Liver (tissue), 9 donors: Measurements from ENCODE around the gene RETSAT. TPM values are rescaled to one million over a fixed set of nuclear protein-coding genes. Genes with fewer than 3 reads are reported as not detected.

Source experiments
- DNase-seq: peaks from one replicate; pipeline ENCODE4 v3.0.0-alpha.2; 2017; ENCODE audit warnings: low spot score
- H3K27ac ChIP-seq, 2 donors: one replicate each; pipeline ENCODE4 v1.7.0; 2013; ENCODE audit warnings: inconsistent platforms in 2 of 2, low read length in 2 of 2, control low read depth in 1 of 2, low read depth in 1 of 2, mild to moderate bottlenecking in 1 of 2
- H3K27me3 ChIP-seq, 4 donors: one replicate each; pipeline versions ENCODE4 v1.6.1 to v1.7.0; 2013; ENCODE audit warnings: low read length in 3 of 4, inconsistent platforms in 1 of 4, mild to moderate bottlenecking in 1 of 4, moderate library complexity in 1 of 4; ENCODE audit not compliant: control insufficient read depth in 4 of 4, insufficient read depth in 4 of 4
- H3K36me3 ChIP-seq, 4 donors: one replicate each; pipeline versions ENCODE4 v1.6.1 to v1.7.0; 2013; ENCODE audit warnings: low read length in 3 of 4, mild to moderate bottlenecking in 3 of 4, low read depth in 1 of 4, moderate library complexity in 1 of 4; ENCODE audit not compliant: control insufficient read depth in 4 of 4, insufficient read depth in 3 of 4
- H3K4me1 ChIP-seq, 4 donors: one replicate each; pipeline versions ENCODE4 v1.6.1 to v1.7.0; 2013; ENCODE audit warnings: low read length in 3 of 4, mild to moderate bottlenecking in 3 of 4, moderate library complexity in 1 of 4; ENCODE audit not compliant: control insufficient read depth in 4 of 4, insufficient read depth in 4 of 4
- H3K4me3 ChIP-seq, 3 donors: one replicate each; pipeline versions ENCODE4 v1.6.1 to v1.7.0; 2013; ENCODE audit warnings: low read length in 3 of 3, control low read depth in 1 of 3, low read depth in 1 of 3, mild to moderate bottlenecking in 1 of 3
- H3K9ac ChIP-seq, 2 donors: one replicate each; pipeline ENCODE4 v1.7.0; 2013; ENCODE audit warnings: low read length in 2 of 2, mild to moderate bottlenecking in 2 of 2, moderate library complexity in 2 of 2, control low read depth in 1 of 2, low read depth in 1 of 2
- H3K9me3 ChIP-seq, 4 donors: one replicate each; pipeline versions ENCODE4 v1.6.1 to v1.7.0; 2013; ENCODE audit warnings: low read length in 3 of 4; ENCODE audit not compliant: control insufficient read depth in 4 of 4
- ATF3 ChIP-seq: IDR thresholded peaks from 2 replicates; pipeline ENCODE4 v1.6.1; 2016; ENCODE audit warnings: antibody characterized with exemption
- CTCF ChIP-seq: fragments of 150-350 bp; IDR thresholded peaks from 2 replicates; pipeline ENCODE4 v1.5.1; 2017; ENCODE audit warnings: improper control_type of control experiment, low read depth, low read length; ENCODE audit not compliant: missing input control
- EGR1 ChIP-seq, 2 donors: IDR thresholded peaks; 2 replicates each; pipeline ENCODE4 v1.6.1; 2016 to 2018; ENCODE audit warnings: antibody characterized with exemption in 2 of 2, low read depth in 2 of 2
- FOXA1 ChIP-seq: IDR thresholded peaks from 2 replicates; pipeline ENCODE4 v1.6.1; 2016; ENCODE audit warnings: antibody characterized with exemption
- GABPA ChIP-seq, 2 donors: IDR thresholded peaks in 1 of 2; conservative IDR thresholded peaks in 1 of 2; 2 replicates each; pipeline ENCODE4 v1.6.1; 2016; ENCODE audit warnings: antibody characterized with exemption in 2 of 2, mild to moderate bottlenecking in 1 of 2, moderate library complexity in 1 of 2
- HNF4A ChIP-seq, 2 donors: conservative IDR thresholded peaks; 2 replicates each; pipeline ENCODE4 v1.6.1; 2016; ENCODE audit warnings: antibody characterized with exemption in 2 of 2, mild to moderate bottlenecking in 2 of 2
- JUND ChIP-seq, 2 donors: IDR thresholded peaks; 2 replicates each; pipeline ENCODE4 v1.6.1; 2016; ENCODE audit warnings: antibody characterized with exemption in 2 of 2
- MAX ChIP-seq: IDR thresholded peaks from 2 replicates; pipeline ENCODE4 v1.6.1; 2016; ENCODE audit warnings: antibody characterized with exemption
- NR2F2 ChIP-seq: IDR thresholded peaks from 2 replicates; pipeline ENCODE4 v1.6.1; 2016; ENCODE audit warnings: antibody characterized with exemption
- RAD21 ChIP-seq, 2 donors: IDR thresholded peaks; 2 replicates each; pipeline ENCODE4 v1.6.1; 2016; ENCODE audit warnings: antibody characterized with exemption in 2 of 2, mild to moderate bottlenecking in 2 of 2
- REST ChIP-seq: IDR thresholded peaks from 2 replicates; pipeline ENCODE4 v1.6.1; 2016; ENCODE audit warnings: antibody characterized with exemption, mild to moderate bottlenecking
- RXRA ChIP-seq, 2 donors: IDR thresholded peaks; 2 replicates each; pipeline ENCODE4 v1.6.1; 2017 to 2018; ENCODE audit warnings: antibody characterized with exemption in 2 of 2, mild to moderate bottlenecking in 1 of 2
- SP1 ChIP-seq: IDR thresholded peaks from 2 replicates; pipeline ENCODE4 v1.6.1; 2018; ENCODE audit warnings: antibody characterized with exemption, mild to moderate bottlenecking
- TAF1 ChIP-seq: conservative IDR thresholded peaks from 2 replicates; pipeline ENCODE4 v1.6.1; 2016; ENCODE audit warnings: antibody characterized with exemption, mild to moderate bottlenecking
- YY1 ChIP-seq: IDR thresholded peaks from 2 replicates; pipeline ENCODE4 v1.6.1; 2016; ENCODE audit warnings: antibody characterized with exemption, mild to moderate bottlenecking
- ZBTB33 ChIP-seq: IDR thresholded peaks from 2 replicates; pipeline ENCODE4 v1.6.1; 2016; ENCODE audit warnings: antibody characterized with exemption
- WGBS: extraction: QIAGEN DNeasy Blood & Tissue Kit; methylation state at CpG from one replicate; pipeline ENCODE4 v1.1.7; 2013; 5-methylcytosine and 5-hydroxymethylcytosine counted together
- polyA plus RNA-seq, 2 donors: library from polyadenylated mRNA; stranded (reverse) in 1 of 2; unstranded in 1 of 2; fragments of 200-250 nt in 1 of 2; fragments of >200 nt in 1 of 2; fragmentation: Nextera tagmentation in 1 of 2; extraction: Ambion mirVana in 1 of 2; gene quantifications; one replicate each; pipeline versions ENCODE4 v1.2.1 to v1.2.3, GENCODE V29; 2013 to 2015
- total RNA-seq, 2 donors: library from RNA; depleted of rRNA; stranded (reverse); fragments of >200 nt; gene quantifications; one replicate each; pipeline ENCODE4 v1.2.3, GENCODE V29; 2014
- donor health status: healthy.
- donor health status: healthy.
- donor health status: healthy.
- donor health status: healthy.
- donor health status: healthy.

The RETSAT gene
- total and polyA plus RNA-seq, 4 donors: 22.8 to 101 (median 70.7) TPM

- no peak for TF ChIP-seq CTCF
- TF ChIP-seq TAF1: no peak
- TF ChIP-seq MAX: no peak
- TF ChIP-seq NR2F2: no peak
- TF ChIP-seq RAD21 (IDR thresholded peaks at IDR 0.05): no peak
- TF ChIP-seq YY1: no peak
- TF ChIP-seq FOXA1: no peak
- no peak for TF ChIP-seq JUND (IDR thresholded peaks at IDR 0.05)
- no peak for TF ChIP-seq ZBTB33
- no peak for TF ChIP-seq REST
- no peak for TF ChIP-seq SP1
- TF ChIP-seq GABPA (IDR thresholded peaks at IDR 0.05 in 1 of 2, conservative IDR thresholded peaks at IDR 0.05 in 1 of 2): no peak
- TF ChIP-seq RXRA (IDR thresholded peaks at IDR 0.05): no peak
- WGBS: 93% methylated on average over 8 of the region's 8 CpGs
- Histone ChIP-seq H3K9me3 (no peaks in the 10 kb centered on the region), H3K4me3 (no peak overlapping the region), H3K4me1 (peaks cover 0 to 4% (median 1%) of the 10 kb centered on the region in 4 donors), H3K27ac (no peak overlapping the region), H3K27me3 (no peaks in the 10 kb centered on the region), H3K9ac (no peak overlapping the region), H3K36me3 (no peaks in the 10 kb centered on the region)
- no peak for DNase-seq
These were observed 47.5 kb upstream of the RETSAT start for GRCh38 chr2:85401844-85402243.

GRCh38 chr2:85401464-85401805, 47.1 kb upstream of the RETSAT start:
- H3K9me3 ChIP-seq: no peaks in the 10 kb centered on the region
- H3K4me1 ChIP-seq: peaks cover 0 to 4% (median 1%) of the 10 kb centered on the region in 4 donors
- 91% methylated on average over 7 of the region's 7 CpGs for WGBS
- no peak overlapping the region for H3K4me3 ChIP-seq
- H3K36me3 ChIP-seq: no peaks in the 10 kb centered on the region
- no peak overlapping the region for H3K9ac ChIP-seq
- H3K27ac ChIP-seq: no peak overlapping the region
- H3K27me3 ChIP-seq: no peaks in the 10 kb centered on the region
- DNase-seq: no peak
- TF ChIP-seq ZBTB33 (no peak), ATF3 (no peak), GABPA (IDR thresholded peaks at IDR 0.05 in 1 of 2, conservative IDR thresholded peaks at IDR 0.05 in 1 of 2) (no peak), SP1 (no peak), EGR1 (IDR thresholded peaks at IDR 0.05; ENCODE audit: low read depth in 2 of 2) (no peak), HNF4A (conservative IDR thresholded peaks at IDR 0.05) (no peak), RXRA (IDR thresholded peaks at IDR 0.05) (no peak), FOXA1 (no peak), JUND (IDR thresholded peaks at IDR 0.05) (no peak), YY1 (no peak), CTCF (no peak), MAX (no peak), NR2F2 (no peak)
